Measurements from ENCODE around the gene NFATC2.

Gene NFATC2

DNA sequence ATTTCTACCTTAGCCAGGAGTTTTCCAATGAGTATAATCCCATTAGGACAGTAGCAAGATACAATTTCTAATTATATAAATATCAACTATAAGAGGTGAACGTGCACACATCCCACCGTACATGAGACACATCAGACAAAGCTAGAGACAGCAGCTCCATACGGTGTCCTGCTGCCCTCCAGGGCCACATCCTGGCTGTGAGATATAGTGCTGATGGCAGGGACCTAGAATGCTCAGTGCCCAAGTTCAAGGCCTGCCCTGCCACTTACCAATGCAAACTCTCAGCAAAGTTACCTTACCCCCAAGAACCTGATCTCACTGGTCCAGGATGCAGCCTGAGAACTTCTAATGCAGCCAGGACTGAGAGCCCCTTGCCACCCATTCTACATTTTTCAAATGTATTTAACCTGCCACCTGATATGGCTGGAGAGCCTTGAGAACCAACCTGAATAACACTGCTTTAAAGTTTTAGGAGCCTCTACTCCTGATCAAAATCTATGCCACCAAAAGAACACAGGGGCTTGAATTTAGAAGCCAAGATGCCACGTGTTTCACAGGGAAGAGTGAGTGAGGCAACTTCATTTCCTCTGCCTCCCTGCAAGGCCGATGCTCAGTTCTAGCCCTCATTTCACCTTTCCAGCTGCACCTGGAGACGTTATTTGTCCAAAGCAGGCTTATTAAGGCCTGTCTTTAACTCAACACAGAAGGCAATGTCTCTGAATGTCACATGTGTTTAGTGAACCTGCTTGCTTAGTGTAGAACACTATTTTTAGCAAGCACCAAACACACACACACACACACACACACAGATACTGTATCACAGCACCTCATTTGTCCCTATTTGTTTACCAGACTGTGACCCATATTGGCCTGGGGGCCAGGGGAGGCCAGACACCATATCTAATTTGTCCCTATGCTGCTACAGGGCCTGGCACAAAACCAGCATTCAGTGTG lies 6.1 kb downstream of the NFATC2 start:
- no peak for DNase-seq (ENCODE audit: low spot score)

DNA sequence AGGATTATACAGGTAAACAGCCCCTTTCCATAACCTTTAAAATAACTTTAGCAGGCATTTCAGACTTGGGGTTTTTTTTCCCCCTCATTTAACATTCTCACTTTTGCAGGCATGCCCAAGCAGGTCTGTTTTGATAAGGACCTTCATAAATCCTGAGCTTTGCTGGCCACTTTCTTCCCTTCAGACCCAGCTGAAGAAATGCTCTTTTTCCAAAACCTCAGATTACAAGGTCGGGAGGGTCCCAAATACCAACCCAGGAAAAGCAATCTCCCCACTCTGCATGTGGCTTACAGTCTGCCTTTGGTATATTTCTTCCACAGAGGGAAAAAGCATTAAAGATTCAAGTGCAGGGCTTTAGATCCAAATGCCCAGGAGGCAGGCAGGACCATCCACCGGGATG lies 6.8 kb downstream of the NFATC2 start:
- no peak for DNase-seq (ENCODE audit: low spot score)

DNA sequence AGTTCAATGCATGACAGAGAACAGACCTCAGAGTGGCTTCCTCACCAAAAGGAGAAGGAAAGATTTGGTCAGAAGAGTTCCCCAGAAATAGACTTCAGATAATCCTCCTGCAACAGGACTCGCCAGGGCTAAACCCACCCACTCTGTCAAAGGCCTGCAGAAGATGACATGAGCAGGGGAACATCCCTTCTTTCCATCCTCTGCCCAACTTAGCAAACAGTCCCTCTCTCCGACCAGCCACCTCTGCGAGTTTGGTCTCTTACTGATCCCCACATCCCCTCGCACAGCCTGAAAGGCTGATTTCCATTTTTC lies 7.5 kb downstream of the NFATC2 start:
- peak; percentile 82 for DNase-seq (ENCODE audit: low spot score)

DNA sequence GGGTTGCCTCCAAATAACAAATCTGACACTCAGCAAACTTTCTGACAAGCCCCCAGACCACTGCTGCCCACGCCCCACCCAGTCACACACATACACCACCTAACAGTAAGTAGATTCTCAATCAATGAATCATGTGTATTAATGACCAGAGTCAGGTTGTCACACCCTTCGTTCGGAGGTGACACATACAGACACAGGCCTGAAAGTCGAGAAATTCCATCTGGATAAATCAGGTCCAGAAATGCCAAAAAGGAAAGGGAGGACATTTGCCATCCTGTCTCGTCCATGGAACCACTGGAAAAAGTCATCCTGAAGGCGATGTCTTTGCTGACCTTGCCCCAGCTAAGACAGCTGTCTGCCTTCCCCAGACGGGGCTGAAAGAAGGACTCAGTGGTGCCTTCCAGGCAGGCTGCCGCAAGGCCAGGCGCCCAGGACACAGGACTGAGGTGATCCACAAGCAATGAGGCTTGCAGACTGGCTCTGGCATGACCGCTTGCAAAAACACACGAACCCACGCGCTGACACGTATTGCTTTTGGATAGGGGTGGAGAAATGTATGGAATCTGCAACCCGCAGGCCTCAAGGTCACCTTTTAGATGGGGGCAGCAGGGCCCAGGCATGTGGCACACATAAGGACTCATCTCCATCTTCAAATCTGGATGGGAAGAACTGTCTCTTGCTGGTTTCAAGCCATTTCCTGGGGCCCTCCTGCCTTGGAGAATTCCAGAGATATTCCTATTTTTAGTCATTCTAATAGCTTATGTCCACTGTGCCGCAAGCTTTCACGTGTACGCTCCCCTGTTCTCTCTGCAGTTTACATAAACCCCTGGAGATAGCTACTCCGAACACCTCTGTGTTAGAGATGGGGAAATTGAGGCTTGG lies 9.0 kb downstream of the NFATC2 start:
- DNase-seq (ENCODE audit: low spot score): no peak

DNA sequence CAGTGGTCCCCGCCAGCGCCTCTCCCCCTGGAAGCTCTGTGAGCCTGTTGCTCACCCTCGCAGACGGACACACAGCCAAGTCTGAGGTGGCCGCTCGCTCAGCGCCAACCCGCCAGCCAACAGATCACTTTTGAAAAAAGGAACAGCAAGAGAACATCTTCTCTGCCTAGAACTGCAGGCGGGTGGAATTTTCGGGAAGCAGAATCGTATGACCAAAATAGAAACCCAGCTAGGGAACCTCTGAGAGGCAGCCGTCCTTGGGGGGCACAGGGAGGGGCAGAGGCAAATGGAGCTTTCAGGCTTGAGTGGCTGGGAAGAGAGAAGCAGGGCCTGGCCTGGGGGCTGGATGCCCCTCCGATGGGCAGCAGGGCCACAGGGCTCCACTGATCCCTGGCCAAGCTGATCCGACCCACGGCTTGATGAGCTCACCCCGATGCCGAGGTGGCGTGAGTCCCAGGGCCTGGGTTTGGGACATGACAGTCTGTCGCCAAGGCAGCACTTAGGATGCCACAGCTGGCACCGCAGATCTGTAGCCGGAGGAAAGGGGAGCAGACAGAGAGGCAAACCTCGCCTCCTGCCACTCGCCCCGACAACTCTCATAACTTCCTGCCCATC lies 9.8 kb downstream of the NFATC2 start:
- DNase-seq (ENCODE audit: low spot score): peak; percentile 69

DNA sequence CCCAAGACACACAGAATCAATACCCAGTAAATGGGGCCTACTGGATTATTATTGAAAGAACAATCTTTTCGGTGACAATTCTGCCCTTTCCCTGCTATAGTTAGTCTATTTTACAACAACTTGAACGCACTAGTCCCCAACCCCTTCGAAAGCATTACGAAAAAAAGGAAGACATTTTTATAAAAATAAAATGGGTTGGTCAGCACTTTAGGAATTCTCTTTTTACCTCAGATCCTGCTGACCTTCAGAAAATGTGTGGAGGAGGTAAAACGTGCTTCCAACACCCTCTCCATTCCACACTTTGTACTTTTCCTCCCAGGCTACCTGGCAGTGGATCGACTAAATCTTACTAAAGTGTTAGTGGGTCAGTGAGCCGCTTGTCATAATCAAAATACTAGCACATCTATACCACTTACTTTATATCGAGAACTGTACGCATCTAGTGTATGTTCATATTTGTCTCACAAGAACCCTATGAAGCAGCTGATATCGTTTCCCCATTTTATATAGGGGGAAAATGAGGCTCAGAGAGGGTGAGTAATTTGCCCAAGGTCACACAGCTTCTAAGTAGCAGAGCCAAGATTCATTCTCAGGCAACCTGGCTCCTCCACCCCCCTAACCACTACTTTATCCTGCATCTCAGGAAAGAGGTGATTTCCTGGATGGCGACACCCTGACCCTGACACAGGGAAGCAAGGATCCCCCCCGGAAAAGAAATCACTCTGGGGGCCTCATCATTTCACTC lies 10.6 kb downstream of the NFATC2 start:
- no peak for DNase-seq (ENCODE audit: low spot score)

DNA sequence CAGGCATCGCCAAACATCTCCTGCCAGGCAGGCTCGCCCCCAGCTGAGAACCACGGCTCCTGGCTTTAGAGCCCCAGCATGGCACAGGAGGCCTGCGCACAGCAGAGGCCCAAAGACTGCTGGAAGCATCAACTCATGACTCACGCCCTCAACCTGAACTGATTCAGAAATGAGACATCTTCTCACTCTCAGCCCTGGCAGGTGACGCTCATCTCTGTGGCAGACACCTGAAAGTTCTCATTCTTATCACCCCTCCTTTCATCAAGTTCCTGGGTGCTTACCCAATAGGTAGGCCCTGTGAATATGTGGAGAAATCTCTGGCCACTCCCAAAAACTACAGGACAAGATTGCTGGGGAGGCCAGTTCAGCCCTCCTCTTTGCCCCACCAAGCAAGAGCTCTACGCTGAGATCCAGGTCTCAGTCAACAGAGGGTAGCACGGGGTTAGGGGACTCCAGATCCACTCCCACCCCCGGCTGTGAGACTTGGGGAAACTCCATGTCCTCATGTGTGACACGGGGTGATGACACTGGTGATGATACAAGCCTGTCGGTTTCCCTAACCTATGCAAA lies 11.3 kb downstream of the NFATC2 start:
- no peak for DNase-seq (ENCODE audit: low spot score)

DNA sequence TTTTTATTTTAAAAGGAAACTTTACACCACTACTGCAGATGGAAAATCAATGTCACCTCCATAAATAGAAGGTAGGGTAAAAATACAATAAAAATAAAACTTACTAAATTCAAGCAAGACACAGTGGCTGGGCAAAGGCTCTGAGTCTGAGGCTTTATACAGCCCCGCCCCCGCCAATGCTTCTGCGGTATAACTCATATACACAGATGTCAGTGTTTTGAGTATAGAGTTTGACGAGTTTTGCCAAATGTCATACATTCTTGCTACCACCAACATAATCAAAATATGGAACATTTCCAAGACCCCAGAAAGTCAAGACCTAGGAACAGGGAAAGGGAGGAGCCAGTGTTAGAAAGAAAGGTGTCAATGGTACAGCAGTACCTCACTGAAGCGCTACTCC lies 12.8 kb downstream of the NFATC2 start:
- no peak for DNase-seq (ENCODE audit: low spot score)

DNA sequence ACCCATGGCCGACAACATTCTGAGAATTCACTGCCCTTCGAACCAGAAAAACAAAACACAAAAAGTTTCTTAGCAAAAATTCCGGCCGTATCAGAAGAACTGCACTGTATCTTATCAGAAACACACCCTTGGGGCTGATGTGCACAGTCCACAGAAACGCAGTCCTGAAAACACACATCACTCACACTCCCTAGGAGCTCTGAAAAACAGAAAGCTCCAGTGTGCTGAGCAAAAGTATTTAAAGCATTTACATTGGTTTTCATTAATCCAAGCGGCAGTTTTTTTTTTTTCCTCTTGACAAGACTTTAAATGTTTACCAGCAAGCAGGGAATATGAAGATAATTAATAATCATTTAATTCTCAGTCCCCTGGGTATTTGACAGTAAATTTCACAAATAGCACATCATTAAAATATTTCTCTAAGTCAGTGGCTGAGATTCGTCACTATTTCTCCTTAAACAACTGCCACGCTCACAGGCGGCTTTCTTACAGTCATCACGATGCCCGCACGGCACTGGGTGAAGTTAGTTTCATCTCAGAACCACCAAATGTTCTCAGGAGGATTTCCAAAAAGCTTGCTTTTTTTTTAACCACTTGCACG lies 13.3 kb downstream of the NFATC2 start:
- no peak for DNase-seq (ENCODE audit: low spot score)

DNA sequence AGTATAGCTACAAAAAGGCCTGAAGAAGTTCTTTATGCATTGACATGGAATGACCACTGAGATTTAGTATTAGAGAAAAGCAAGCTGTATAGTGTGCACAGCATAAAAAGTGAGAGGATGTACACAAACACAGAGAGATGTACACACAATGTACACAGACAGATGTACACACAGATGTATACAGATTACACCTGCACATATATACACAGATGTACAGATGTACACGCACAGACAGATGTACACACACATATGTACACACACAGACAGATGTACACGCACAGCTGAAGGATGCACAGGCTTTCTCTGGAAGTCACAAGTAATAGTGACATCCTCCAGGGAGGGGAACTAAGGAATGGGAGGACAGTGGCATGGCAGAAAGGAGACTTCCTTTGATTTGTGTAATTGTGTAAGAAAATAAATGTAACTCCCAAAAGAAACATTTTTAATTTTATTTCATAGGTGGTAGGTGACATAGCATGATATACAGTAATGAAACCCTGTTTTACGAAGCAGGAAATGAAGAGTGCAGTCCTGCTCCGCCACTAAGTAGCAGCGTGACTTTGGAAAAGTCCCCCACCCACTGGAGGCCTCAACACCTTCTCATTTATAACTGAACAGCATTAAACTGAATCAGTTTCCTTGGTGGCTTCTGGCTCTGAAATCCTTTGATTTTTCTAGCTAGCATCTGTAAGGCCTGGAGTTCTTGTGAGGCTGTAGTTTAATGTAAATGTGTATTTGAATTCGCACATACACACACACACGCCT lies 14.1 kb downstream of the NFATC2 start:
- DNase-seq (ENCODE audit: low spot score): no peak

DNA sequence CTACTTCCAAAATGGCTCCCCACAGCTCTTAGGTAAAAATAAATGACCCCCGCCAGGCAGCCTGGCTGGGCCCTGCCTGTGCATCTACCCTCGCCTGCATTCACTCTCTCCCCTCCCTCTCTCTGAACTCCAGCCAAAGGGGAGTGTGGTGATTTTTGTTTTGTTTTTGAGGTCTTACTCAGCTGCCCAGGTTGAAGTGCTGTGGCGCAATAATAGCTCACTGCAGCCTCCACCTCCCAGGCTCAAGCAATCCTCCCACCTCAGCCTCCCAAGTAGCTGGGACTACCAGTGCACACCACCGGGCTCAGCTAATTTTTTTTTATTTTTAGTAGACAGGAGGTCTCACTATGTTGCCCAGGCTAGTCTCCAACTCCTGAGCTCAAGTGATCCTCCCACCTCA lies 15.8 kb downstream of the NFATC2 start:
- DNase-seq (ENCODE audit: low spot score): no peak

DNA sequence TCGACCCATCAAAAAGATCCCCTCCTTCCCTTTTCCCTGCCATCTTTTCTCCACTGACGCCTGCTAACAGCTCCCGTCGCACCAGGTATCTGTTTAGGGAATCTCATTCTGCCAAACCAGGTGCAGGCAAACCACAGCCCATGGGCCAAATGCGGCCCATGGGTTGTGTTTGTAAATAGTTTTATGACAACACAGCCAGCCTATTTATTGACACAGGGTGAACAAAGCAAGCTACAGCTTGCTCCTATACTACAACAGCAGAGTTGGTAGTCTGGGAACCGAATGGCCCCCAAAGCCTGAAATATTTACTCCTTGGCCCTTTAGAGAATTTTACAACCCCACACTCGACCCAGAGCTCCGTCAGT lies 16.4 kb downstream of the NFATC2 start:
- DNase-seq (ENCODE audit: low spot score): no peak

DNA sequence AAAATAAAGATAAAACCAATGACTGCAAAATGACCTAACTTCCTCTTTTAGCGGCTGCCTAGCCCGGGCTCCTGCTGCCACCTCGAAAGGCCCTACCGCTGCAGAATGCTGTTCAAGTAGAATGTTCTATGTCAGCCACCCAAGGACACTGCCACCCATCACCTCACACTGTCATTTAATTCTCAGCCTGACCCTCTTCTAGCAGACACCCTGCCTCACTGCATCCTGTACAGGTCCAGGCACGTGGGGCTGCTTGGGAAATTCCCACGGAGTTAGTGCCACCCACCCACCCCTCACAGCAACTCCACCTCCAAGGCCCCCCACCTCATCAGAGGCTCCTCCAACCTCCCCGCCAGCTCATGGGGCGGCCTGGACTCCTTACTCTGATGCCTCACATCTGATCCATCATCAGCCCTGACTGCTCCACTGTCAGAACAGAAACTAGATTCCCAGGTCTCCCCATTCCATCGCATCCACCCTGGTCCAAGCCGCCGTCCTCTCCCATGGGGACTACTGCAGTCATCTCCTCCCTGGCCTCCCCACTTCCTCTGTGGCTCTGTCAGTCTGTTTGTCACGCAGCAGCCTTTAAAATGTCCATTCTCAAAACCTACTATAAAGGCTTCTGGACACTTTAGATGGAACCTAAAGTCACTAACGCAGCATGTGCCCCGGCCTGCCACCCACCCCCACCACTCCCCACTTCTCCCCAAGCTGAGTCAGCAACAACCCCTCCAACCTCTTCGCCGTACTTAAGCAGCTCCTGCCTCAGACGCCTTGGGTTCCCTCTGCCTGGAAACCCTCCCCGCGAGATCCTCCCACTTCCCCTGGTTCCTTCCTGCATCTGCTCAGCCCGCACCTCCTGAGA lies 17.0 kb downstream of the NFATC2 start:
- DNase-seq (ENCODE audit: low spot score): peak; percentile 58

DNA sequence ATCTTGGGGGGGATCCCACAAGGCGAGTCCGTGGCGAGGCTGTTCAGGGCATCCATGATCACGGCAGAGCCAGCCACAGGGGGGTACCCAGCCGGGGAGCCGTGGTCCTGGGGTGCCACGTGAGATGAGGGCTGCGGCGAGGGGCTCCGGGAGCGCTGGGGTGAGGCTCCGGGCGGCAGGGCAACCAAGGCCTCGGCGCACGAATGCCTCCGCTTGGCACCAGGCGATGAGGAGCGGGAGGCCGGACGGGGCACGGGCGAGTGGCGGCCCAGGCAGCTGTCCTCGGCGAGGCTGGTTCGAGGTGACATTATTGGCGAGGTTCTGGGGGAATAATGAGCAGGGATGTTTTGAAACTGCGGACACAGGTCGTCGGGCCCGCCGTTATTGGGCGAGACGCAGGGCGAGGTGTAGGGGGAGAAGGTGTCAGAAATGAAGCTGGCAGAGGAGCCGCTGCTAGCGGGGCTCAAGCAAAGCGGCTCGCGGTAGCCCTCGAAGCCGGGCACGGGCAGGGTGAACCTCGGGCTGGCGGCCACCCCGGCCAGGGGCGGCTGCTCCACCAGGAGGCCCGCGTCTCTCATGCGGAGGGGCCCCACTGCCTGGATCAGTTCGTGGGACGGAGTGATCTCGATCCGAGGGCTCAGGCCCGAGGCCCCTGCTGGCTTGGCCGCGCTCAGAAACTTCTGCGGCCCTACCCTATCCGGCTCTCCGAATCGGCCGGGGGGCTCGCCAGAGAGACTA lies 19.1 kb downstream of the NFATC2 start:
- no peak for DNase-seq (ENCODE audit: low spot score)

DNA sequence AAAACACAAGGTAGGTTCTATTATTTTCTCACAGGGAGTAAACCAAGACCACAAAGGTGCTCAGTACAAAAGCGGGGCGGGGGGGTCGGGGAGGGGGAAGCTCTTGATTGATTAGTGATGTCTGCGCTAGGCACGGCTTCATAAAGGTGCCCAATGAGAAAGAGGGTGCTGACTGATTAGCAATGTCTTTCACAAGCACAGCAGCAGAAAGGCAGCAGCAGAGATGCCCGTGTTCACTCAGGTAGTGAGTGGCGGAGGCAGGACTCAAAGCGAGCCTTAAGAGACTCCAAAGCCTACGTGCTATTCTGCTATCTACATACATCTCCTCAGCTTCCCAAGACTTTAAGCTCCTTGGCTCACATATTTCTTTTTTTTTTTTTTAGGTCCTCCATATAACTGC lies 20.3 kb downstream of the NFATC2 start:
- no peak for DNase-seq (ENCODE audit: low spot score)

DNA sequence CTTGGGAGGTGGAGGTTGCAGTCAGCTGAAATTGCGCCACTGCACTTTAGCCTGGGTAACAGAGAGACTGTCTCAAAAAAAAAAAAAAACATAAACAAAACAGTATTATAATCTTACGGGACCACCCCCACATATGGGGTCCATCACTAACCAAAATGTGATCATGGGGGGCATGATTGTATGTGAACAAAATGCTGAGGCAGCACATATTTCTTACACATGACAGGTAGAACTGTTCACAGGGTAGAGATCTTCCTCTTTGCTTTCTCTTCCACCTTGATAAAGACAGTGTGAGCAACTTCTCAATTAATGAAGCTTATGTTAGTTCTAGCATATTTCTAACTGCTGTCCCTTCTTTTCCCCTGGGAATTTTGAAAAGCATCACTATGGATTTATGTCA lies 24.7 kb downstream of the NFATC2 start:
- no peak for DNase-seq (ENCODE audit: low spot score)

DNA sequence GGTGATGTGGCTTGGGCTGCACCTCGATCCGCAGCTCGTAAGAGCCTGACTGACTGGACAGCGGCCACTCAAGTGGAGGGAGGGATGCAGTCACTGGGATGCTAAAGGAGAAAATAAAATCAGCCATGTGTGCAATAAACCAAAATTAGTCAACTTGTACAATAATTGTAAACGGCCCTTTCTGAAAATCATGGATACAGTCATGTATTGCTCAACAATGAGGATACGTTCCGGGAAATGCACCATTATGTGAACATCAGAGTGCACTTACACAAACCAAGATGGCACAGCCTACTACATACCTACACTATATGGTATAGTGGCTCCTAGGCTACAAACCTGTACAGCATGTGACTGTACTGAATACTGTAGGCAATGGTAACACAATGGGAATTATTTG lies 25.7 kb downstream of the NFATC2 start:
- no peak for DNase-seq (ENCODE audit: low spot score)

DNA sequence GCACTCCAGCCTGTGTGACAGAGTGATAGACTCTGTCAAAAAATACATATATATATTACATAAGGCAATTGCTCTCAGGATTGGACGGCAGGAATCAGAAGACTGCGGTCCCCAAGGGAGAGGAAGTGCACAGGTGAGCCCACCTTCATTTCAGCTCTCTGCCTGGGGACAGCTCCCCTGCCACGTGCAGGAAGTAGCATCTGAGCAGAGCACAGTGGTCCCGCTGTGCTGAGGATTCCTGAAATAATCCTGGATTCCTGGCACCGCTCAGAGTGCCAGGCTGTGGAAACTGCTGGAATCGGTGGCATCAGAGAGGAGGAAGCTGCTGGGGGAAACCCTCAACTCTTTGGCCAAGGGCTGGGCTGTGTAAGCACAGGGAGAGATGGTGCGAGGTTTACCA lies 27.7 kb downstream of the NFATC2 start:
- DNase-seq (ENCODE audit: low spot score): no peak

DNA sequence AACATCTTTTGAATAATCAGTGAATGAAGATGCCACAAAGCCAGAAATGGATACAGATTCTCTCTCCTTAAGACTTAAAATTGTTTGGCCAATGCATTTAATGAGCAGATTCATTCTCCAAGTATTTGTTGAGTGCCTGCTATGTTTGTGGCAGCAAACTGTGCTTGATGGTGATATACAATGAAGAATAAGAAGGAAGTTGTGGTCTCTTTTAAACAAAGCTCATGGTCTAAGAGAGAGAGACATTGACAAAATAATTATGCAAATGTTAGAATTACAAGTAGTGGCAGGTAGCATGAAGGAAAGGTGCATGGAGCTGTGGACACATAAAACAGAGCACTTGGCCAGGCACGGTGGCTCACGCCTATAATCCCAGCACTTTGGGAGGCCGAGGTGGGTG lies 28.3 kb downstream of the NFATC2 start:
- no peak for DNase-seq (ENCODE audit: low spot score)

Measured in pons (tissue), 1 donor.